ENCODE measurements around the gene NQO2. TPM values are rescaled to one million over a fixed set of nuclear protein-coding genes. Genes with fewer than 3 reads are reported as not detected.

The NQO2 gene
- total and polyA plus RNA-seq, 2 of the 13 experiments (the other 11 are each of a cell fraction or from before 2014, with no cell fraction given): 32.2 to 56.5 TPM

DNA sequence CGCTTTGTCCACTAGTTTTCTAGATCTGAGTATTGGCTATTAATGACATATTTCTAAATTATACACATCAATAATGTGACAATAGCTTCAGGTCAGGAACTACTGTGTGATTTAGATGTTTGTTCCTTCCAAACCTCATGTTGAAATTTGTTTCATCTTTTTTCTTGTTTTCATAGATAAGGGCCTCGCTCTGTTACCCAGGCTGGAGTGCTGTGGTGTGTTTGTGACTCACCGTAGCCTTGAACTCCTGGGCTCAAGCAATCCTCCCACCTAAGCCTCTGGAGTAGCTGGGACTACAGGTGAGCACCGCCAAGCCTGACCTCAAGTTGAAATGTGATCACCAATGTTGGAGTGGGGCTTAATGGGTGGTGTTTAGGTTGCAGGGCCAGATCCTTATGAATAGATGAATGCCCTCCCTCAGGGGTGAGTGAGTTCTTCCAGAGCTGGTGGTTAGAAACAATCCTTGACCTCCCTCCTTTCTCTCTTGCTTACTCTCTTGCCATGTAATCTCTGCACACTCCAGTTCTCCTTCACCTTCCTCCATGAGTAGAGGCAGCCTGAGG is 5.9 kb upstream of the NQO2 start (continued):
- TF ChIP-seq ZFX (CRISPR knock-in tag; IDR thresholded peaks at IDR 0.05; ENCODE audit: low read depth) (peak; percentile 57; the same call in 1 of the 2 replicates), SMARCE1 (IDR thresholded peaks at IDR 0.05; ENCODE audit: borderline replicate concordance) (no peak), GATAD2A (CRISPR knock-in tag; IDR thresholded peaks at IDR 0.05) (peak; percentile 95), ZSCAN22 (CRISPR knock-in tag; IDR thresholded peaks at IDR 0.05) (no peak), RAD51 (IDR thresholded peaks at IDR 0.05; ENCODE audit: borderline replicate concordance) (no peak), SRSF4 (IDR thresholded peaks at IDR 0.05; ENCODE audit: low read depth, low read length, poor library complexity, severe bottlenecking) (no peak), TBX2 (CRISPR knock-in tag; IDR thresholded peaks at IDR 0.05; ENCODE audit: borderline replicate concordance) (peak; percentile 91), POLR2G (IDR thresholded peaks at IDR 0.05; ENCODE audit: low read depth, low read length) (no peak), ZNF430 (CRISPR knock-in tag; IDR thresholded peaks at IDR 0.05) (0 out of 2 replicates have a peak, but pooled peaks have one; percentile 56), WIZ (CRISPR knock-in tag; IDR thresholded peaks at IDR 0.05) (no peak), NCOA2 (CRISPR knock-in tag; IDR thresholded peaks at IDR 0.05) (peak; percentile 94), ZNF138 (CRISPR knock-in tag; IDR thresholded peaks at IDR 0.05; ENCODE audit: low read depth) (no peak), ZNF614 (CRISPR knock-in tag; IDR thresholded peaks at IDR 0.05; ENCODE audit: borderline replicate concordance) (peak; percentile 89), ZC3H13 (CRISPR knock-in tag; IDR thresholded peaks at IDR 0.05) (no peak), ZFP90 (CRISPR knock-in tag; IDR thresholded peaks at IDR 0.05; ENCODE audit: borderline replicate concordance) (no peak), HMG20B (CRISPR knock-in tag; conservative IDR thresholded peaks at IDR 0.05) (peak; percentile 74)
- TF ChIP-seq, protein P1, sequence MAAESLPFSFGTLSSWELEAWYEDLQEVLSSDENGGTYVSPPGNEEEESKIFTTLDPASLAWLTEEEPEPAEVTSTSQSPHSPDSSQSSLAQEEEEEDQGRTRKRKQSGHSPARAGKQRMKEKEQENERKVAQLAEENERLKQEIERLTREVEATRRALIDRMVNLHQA (CRISPR knock-in tag; IDR thresholded peaks at IDR 0.05): no peak
- TF ChIP-seq, protein P2, sequence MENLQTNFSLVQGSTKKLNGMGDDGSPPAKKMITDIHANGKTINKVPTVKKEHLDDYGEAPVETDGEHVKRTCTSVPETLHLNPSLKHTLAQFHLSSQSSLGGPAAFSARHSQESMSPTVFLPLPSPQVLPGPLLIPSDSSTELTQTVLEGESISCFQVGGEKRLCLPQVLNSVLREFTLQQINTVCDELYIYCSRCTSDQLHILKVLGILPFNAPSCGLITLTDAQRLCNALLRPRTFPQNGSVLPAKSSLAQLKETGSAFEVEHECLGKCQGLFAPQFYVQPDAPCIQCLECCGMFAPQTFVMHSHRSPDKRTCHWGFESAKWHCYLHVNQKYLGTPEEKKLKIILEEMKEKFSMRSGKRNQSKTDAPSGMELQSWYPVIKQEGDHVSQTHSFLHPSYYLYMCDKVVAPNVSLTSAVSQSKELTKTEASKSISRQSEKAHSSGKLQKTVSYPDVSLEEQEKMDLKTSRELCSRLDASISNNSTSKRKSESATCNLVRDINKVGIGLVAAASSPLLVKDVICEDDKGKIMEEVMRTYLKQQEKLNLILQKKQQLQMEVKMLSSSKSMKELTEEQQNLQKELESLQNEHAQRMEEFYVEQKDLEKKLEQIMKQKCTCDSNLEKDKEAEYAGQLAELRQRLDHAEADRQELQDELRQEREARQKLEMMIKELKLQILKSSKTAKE (CRISPR knock-in tag; IDR thresholded peaks at IDR 0.05; ENCODE audit: borderline replicate concordance): peak; percentile 54; the same call in 1 of the 2 replicates
- TF ChIP-seq, protein P3, sequence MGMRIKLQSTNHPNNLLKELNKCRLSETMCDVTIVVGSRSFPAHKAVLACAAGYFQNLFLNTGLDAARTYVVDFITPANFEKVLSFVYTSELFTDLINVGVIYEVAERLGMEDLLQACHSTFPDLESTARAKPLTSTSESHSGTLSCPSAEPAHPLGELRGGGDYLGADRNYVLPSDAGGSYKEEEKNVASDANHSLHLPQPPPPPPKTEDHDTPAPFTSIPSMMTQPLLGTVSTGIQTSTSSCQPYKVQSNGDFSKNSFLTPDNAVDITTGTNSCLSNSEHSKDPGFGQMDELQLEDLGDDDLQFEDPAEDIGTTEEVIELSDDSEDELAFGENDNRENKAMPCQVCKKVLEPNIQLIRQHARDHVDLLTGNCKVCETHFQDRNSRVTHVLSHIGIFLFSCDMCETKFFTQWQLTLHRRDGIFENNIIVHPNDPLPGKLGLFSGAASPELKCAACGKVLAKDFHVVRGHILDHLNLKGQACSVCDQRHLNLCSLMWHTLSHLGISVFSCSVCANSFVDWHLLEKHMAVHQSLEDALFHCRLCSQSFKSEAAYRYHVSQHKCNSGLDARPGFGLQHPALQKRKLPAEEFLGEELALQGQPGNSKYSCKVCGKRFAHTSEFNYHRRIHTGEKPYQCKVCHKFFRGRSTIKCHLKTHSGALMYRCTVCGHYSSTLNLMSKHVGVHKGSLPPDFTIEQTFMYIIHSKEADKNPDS (CRISPR knock-in tag; IDR thresholded peaks at IDR 0.05): 0 out of 2 replicates have a peak, but pooled peaks have one; percentile 18
- TF ChIP-seq, protein P4, sequence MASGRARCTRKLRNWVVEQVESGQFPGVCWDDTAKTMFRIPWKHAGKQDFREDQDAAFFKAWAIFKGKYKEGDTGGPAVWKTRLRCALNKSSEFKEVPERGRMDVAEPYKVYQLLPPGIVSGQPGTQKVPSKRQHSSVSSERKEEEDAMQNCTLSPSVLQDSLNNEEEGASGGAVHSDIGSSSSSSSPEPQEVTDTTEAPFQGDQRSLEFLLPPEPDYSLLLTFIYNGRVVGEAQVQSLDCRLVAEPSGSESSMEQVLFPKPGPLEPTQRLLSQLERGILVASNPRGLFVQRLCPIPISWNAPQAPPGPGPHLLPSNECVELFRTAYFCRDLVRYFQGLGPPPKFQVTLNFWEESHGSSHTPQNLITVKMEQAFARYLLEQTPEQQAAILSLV (CRISPR knock-in tag; IDR thresholded peaks at IDR 0.05; ENCODE audit: borderline replicate concordance): no peak
- TF ChIP-seq, protein P5, sequence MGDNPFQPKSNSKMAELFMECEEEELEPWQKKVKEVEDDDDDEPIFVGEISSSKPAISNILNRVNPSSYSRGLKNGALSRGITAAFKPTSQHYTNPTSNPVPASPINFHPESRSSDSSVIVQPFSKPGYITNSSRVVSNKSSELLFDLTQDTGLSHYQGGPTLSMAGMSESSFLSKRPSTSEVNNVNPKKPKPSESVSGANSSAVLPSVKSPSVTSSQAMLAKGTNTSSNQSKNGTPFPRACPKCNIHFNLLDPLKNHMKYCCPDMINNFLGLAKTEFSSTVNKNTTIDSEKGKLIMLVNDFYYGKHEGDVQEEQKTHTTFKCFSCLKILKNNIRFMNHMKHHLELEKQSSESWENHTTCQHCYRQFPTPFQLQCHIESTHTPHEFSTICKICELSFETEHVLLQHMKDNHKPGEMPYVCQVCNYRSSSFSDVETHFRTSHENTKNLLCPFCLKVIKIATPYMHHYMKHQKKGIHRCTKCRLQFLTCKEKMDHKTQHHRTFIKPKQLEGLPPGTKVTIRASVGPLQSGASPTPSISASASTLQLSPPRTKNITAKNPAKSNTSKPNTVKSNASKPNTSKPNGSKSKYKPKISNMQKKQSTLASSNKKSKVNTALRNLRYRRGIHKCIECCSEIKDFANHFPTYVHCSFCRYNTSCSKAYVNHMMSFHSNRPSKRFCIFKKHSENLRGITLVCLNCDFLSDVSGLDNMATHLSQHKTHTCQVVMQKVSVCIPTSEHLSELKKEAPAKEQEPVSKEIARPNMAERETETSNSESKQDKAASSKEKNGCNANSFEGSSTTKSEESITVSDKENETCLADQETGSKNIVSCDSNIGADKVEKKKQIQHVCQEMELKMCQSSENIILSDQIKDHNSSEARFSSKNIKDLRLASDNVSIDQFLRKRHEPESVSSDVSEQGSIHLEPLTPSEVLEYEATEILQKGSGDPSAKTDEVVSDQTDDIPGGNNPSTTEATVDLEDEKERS (CRISPR knock-in tag; IDR thresholded peaks at IDR 0.05): peak; percentile 68; the same call in 1 of the 2 replicates
